Mesendoderm (in vitro differentiated cells): ENCODE measurements around the gene IL3.

ENCODE experiments used
- DNase-seq: peaks from one replicate; pipeline ENCODE4 v3.0.0; 2013
- H2AK5ac ChIP-seq: 2 replicates; pipeline ENCODE4 v1.6.1; 2013; ENCODE audit warnings: low read length, inconsistent platforms
- H2BK120ac ChIP-seq: 2 replicates; pipeline ENCODE4 v1.6.1; 2013; ENCODE audit warnings: low read depth, mild to moderate bottlenecking, low read length, moderate library complexity, mixed read lengths
- H2BK15ac ChIP-seq: replicated peaks from 2 replicates; pipeline ENCODE4 v1.6.1; 2013; ENCODE audit warnings: low read depth, mild to moderate bottlenecking, moderate library complexity
- H2BK5ac ChIP-seq: 2 replicates; pipeline ENCODE4 v1.6.1; 2013; ENCODE audit warnings: low read length, inconsistent platforms
- H3K18ac ChIP-seq: 2 replicates; pipeline ENCODE4 v1.6.1; 2013; ENCODE audit warnings: mild to moderate bottlenecking, low read length, mixed read lengths
- H3K23ac ChIP-seq: one replicate; pipeline ENCODE4 v1.6.1; 2013; ENCODE audit warnings: low read length
- H3K27ac ChIP-seq: 2 replicates; pipeline ENCODE4 v1.5.1; 2013; ENCODE audit warnings: low read depth, mild to moderate bottlenecking, inconsistent platforms, low read length, moderate library complexity
- H3K27me3 ChIP-seq: 2 replicates; pipeline ENCODE4 v1.6.1; 2013; ENCODE audit warnings: low read length, control low read depth, mild to moderate bottlenecking, inconsistent platforms; ENCODE audit not compliant: insufficient read depth, poor library complexity
- H3K36me3 ChIP-seq: 2 replicates; pipeline ENCODE4 v1.6.1; 2013; ENCODE audit warnings: low read length, inconsistent platforms; ENCODE audit not compliant: control insufficient read depth, insufficient read depth
- H3K4ac ChIP-seq: one replicate; pipeline ENCODE4 v1.6.1; 2013; ENCODE audit warnings: low read depth, mild to moderate bottlenecking, low read length, moderate library complexity
- H3K4me1 ChIP-seq: 2 replicates; pipeline ENCODE4 v1.6.1; 2013; ENCODE audit warnings: low read depth, low read length, inconsistent platforms; ENCODE audit not compliant: control insufficient read depth
- H3K4me2 ChIP-seq: 2 replicates; pipeline ENCODE4 v1.6.1; 2013; ENCODE audit warnings: low read length
- H3K4me3 ChIP-seq: 2 replicates; pipeline ENCODE4 v1.5.1; 2013; ENCODE audit warnings: mild to moderate bottlenecking, low read length
- H3K56ac ChIP-seq: one replicate; pipeline ENCODE4 v1.6.1; 2013; ENCODE audit warnings: low read length
- H3K79me1 ChIP-seq: 2 replicates; pipeline ENCODE4 v1.6.1; 2013; ENCODE audit warnings: low read length, inconsistent platforms
- H3K79me2 ChIP-seq: 2 replicates; pipeline ENCODE4 v1.6.1; 2013; ENCODE audit warnings: mild to moderate bottlenecking, low read length; ENCODE audit not compliant: control insufficient read depth, insufficient read depth
- H3K9ac ChIP-seq: 2 replicates; pipeline ENCODE4 v1.6.1; 2013; ENCODE audit warnings: low read length, inconsistent platforms
- H4K5ac ChIP-seq: one replicate; pipeline ENCODE4 v1.6.1; 2013; ENCODE audit warnings: low read length
- H4K8ac ChIP-seq: one replicate; pipeline ENCODE4 v1.6.1; 2013; ENCODE audit warnings: low read depth, mild to moderate bottlenecking, control low read depth, low read length, moderate library complexity
- WGBS: extraction: QIAGEN DNeasy Blood & Tissue Kit; methylation state at CpG from one replicate; pipeline ENCODE4 v1.1.7; 2013; ENCODE audit warnings: low lambda C conversion rate, missing lambda C conversion rate; ENCODE audit not compliant: insufficient coverage; ENCODE audit errors: extremely low coverage; 5-methylcytosine and 5-hydroxymethylcytosine counted together

IL3 gene

DNA sequence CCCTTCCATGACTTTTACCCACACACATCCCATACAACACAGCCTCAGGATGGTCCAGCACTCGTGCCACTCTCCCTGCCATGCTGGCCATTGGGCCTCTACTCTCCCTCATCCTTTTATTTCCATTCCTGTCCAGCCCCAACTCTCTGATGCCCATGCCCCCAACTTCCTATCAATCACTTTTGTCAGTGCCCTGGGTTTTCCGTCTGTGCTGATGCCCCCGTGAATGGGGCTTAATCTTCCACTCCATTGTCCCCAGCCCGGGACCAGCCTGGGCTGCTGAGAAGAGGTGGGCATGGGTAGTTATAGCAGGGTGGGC is 36.4 kb upstream of the IL3 start:
- H3K18ac ChIP-seq = no peak overlapping the region
- no peaks in the 10 kb centered on the region for H3K27me3 ChIP-seq
- H3K9ac ChIP-seq = no peak overlapping the region
- no peak overlapping the region for H2AK5ac ChIP-seq
- H3K79me2 ChIP-seq = no peaks in the 10 kb centered on the region
- H2BK15ac ChIP-seq = no peak overlapping the region
- no peak overlapping the region for H4K5ac ChIP-seq
- no peaks in the 10 kb centered on the region for H3K79me1 ChIP-seq
- H3K27ac ChIP-seq = no peak overlapping the region
- H3K4me1 ChIP-seq = no peaks in the 10 kb centered on the region
- DNase-seq = no peak
- no peak overlapping the region for H3K23ac ChIP-seq
- no peak overlapping the region for H2BK5ac ChIP-seq
- H3K4me2 ChIP-seq = no peak overlapping the region
- no peak overlapping the region for H3K4ac ChIP-seq
- no peak overlapping the region for H3K4me3 ChIP-seq
- H3K56ac ChIP-seq = no peak overlapping the region
- WGBS = no CpG with 5 or more reads among the region's 4 CpGs
- H4K8ac ChIP-seq = no peak overlapping the region
- no peaks in the 10 kb centered on the region for H3K36me3 ChIP-seq
- H2BK120ac ChIP-seq = no peak overlapping the region

DNA sequence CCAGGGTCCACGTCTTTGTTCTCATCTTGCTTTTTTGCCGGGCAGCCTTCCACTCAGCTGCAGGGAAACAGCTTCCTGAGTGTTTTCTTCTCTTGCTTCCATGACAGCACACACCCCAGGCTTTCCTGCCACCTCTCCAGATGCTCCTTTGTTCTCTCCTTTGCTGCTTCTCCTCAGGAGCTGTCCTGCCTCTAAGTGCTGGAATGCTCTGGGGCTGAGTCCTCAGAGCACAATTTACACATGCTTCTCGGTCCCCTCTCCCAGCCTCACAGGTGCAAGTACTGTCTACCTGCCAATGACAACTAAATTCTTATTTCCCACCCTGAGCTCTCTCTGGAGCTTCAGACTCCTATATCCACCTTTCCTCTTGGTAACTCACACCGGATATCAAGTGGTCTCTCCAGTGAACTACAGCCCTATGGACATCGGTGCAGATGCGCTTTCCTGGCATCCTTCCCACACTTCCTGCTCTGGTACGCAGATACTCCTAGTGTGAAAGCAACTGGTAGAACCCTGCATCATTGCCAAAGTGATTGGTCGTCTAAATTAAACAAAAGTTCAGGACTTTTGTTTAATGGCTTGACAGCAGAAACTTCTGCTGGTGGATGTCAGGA is 35.6 kb upstream of the IL3 start:
- no peaks in the 10 kb centered on the region for H3K27me3 ChIP-seq
- H3K9ac ChIP-seq = no peak overlapping the region
- no peaks in the 10 kb centered on the region for H3K36me3 ChIP-seq
- no peak overlapping the region for H4K5ac ChIP-seq
- no peak overlapping the region for H2BK15ac ChIP-seq
- H3K4me2 ChIP-seq = no peak overlapping the region
- no peaks in the 10 kb centered on the region for H3K79me1 ChIP-seq
- no peak overlapping the region for H3K18ac ChIP-seq
- no peak overlapping the region for H2AK5ac ChIP-seq
- no peak overlapping the region for H3K4ac ChIP-seq
- peak; percentile 37 for DNase-seq
- no peaks in the 10 kb centered on the region for H3K79me2 ChIP-seq
- H2BK5ac ChIP-seq = no peak overlapping the region
- no peak overlapping the region for H2BK120ac ChIP-seq
- H3K27ac ChIP-seq = no peak overlapping the region
- H3K4me3 ChIP-seq = no peak overlapping the region
- no peak overlapping the region for H3K23ac ChIP-seq
- H3K56ac ChIP-seq = no peak overlapping the region
- WGBS = no CpG with 5 or more reads among the region's 8 CpGs
- H4K8ac ChIP-seq = no peak overlapping the region
- H3K4me1 ChIP-seq = no peaks in the 10 kb centered on the region

DNA sequence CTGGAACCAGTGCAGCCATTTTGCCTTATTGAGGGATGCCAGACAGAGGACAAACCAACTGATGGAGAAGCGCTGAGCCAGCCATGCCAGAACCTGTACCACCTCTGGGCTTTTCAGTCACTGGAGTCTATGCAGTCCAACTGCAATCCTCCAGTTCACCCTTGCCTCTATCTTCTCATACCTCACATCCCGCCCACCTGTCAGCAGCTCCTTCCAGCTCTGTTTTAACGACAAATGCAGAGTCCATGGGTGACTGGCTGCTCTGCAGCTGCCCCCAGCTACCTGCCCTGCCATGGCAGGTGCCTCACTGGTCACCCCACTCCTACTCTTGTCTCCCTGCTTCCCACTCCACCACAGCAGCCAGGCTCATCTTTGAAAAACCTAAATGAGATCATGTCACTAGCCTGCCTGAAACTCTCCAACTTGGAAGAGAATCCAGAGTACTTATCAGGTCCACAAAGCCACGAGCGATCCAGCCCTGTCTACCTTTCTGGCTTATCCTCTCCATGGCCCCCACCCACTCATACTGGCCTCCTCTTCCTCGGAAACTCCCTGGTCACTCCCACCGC is 35.0 kb upstream of the IL3 start:
- Histone ChIP-seq H3K56ac (no peak overlapping the region), H3K27ac (no peak overlapping the region), H4K5ac (no peak overlapping the region), H3K4me3 (no peak overlapping the region), H4K8ac (no peak overlapping the region), H3K9ac (no peak overlapping the region), H3K79me1 (no peaks in the 10 kb centered on the region), H3K36me3 (no peaks in the 10 kb centered on the region), H2AK5ac (no peak overlapping the region), H3K79me2 (no peaks in the 10 kb centered on the region), H3K4me1 (no peaks in the 10 kb centered on the region), H3K27me3 (no peaks in the 10 kb centered on the region), H3K18ac (no peak overlapping the region), H3K4me2 (no peak overlapping the region), H2BK15ac (no peak overlapping the region), H2BK5ac (no peak overlapping the region), H2BK120ac (no peak overlapping the region), H3K23ac (no peak overlapping the region), H3K4ac (no peak overlapping the region)
- no peak for DNase-seq
- WGBS = no CpG with 5 or more reads among the region's 7 CpGs

DNA sequence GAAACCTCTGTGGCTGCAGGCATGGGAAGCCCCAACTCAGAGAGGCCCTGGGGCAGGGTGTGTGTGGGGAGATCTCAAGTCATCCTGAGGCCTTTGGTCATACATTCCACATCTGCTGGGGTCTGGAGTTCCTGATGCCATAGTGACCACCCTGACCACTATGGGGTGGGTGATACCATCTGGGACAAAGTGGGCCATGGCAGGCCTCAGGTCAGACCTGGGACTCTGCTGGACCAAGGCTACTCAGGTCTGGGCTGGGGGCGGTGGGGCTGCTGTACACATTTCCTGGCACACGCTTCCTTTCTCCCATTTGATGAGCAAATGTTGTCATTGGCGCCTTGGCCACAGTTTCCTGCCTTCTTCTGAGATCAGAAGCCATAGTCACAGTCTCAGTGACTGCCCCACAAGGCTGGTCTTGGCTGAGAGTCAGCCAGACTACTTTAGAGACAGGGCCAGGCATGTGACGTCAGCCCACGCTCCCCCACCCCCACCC is 33.9 kb upstream of the IL3 start:
- Histone ChIP-seq H3K56ac (no peak overlapping the region), H4K8ac (no peak overlapping the region), H3K27me3 (no peaks in the 10 kb centered on the region), H3K9ac (no peak overlapping the region), H4K5ac (no peak overlapping the region), H2BK5ac (no peak overlapping the region), H3K4me3 (no peak overlapping the region), H3K79me1 (no peaks in the 10 kb centered on the region), H2AK5ac (no peak overlapping the region), H3K4me1 (no peaks in the 10 kb centered on the region), H3K18ac (no peak overlapping the region), H3K36me3 (no peaks in the 10 kb centered on the region), H2BK120ac (no peak overlapping the region), H3K4me2 (no peak overlapping the region), H3K27ac (no peak overlapping the region), H3K23ac (no peak overlapping the region), H3K4ac (no peak overlapping the region), H3K79me2 (no peaks in the 10 kb centered on the region), H2BK15ac (no peak overlapping the region)
- no CpG with 5 or more reads among the region's 5 CpGs for WGBS
- no peak for DNase-seq

DNA sequence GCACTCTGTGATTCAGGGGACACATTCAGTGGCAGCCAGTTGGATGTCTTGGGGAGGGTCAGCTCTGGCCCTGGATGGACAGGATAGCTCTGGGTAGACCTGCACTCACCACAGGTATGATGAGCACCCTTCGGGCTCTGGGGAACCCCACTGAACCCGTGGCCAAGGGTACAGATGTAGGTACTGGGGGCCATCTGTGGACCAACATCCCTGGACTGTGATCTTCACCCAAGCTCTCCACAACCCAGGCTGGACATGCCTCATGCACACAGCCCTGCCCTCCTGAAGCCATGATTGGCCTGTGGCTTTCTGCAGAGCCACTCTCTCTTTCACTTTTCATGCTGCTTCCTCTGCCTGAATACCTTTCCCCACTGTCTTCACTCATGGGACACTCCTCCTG is 33.4 kb upstream of the IL3 start:
- Histone ChIP-seq H3K56ac (no peak overlapping the region), H3K23ac (no peak overlapping the region), H2AK5ac (no peak overlapping the region), H2BK120ac (no peak overlapping the region), H4K5ac (no peak overlapping the region), H3K9ac (no peak overlapping the region), H3K27me3 (no peaks in the 10 kb centered on the region), H3K18ac (no peak overlapping the region), H3K27ac (no peak overlapping the region), H4K8ac (no peak overlapping the region), H3K36me3 (no peaks in the 10 kb centered on the region), H2BK15ac (no peak overlapping the region), H2BK5ac (no peak overlapping the region), H3K79me2 (no peaks in the 10 kb centered on the region), H3K4me1 (no peaks in the 10 kb centered on the region), H3K4ac (no peak overlapping the region), H3K4me2 (no peak overlapping the region), H3K79me1 (no peaks in the 10 kb centered on the region), H3K4me3 (no peak overlapping the region)
- WGBS = no CpG with 5 or more reads among the region's 2 CpGs
- DNase-seq = no peak
